Kidney epithelial cell (primary cell): Measurements from ENCODE around the gene NOP14. TPM values are rescaled to one million over a fixed set of nuclear protein-coding genes. Genes with fewer than 3 reads are reported as not detected.

Experiments
- DNase-seq: peaks from one replicate; pipeline ENCODE4 v3.0.0-alpha.2; 2010; ENCODE audit warnings: low read depth
- H3K27me3 ChIP-seq: 2 replicates; pipeline ENCODE4 v1.6.0; 2011; ENCODE audit warnings: low read length; ENCODE audit not compliant: control insufficient read depth, insufficient read depth
- H3K36me3 ChIP-seq: 2 replicates; pipeline ENCODE4 v1.5.1; 2011; ENCODE audit warnings: low read length; ENCODE audit not compliant: control insufficient read depth, insufficient read depth
- H3K4me3 ChIP-seq: 2 replicates; pipeline ENCODE4 v1.5.1; 2011; ENCODE audit warnings: low read depth, mild to moderate bottlenecking, control low read depth, low read length
- CTCF ChIP-seq: IDR thresholded peaks from 2 replicates; pipeline ENCODE4 v1.5.1; 2011; ENCODE audit warnings: mild to moderate bottlenecking, moderate library complexity, low read length, control low read depth, inconsistent platforms; ENCODE audit not compliant: insufficient read depth, poor library complexity, severe bottlenecking
- total RNA-seq: library from RNA; depleted of rRNA; stranded (reverse); fragments of >200 nt; gene quantifications from 2 replicates; pipeline ENCODE4 v1.2.3, GENCODE V29; 2015

NOP14 gene
- total RNA-seq, 1 donor from 2014 or later = 35.2 TPM

- H3K36me3 ChIP-seq = peaks cover 6% of the 10 kb centered on the region
- H3K4me3 ChIP-seq = no peak overlapping the region
- no peaks in the 10 kb centered on the region for H3K27me3 ChIP-seq
- TF ChIP-seq CTCF = no peak
- DNase-seq = no peak
Measured at GRCh38 chr4:2930135-2930757, 33.0 kb downstream of the NOP14 start.

- TF ChIP-seq CTCF = no peak
- DNase-seq = no peak
- peaks cover 6% of the 10 kb centered on the region for H3K36me3 ChIP-seq
- H3K27me3 ChIP-seq = no peaks in the 10 kb centered on the region
- H3K4me3 ChIP-seq = no peak overlapping the region
Measured at GRCh38 chr4:2929469-2929868, 33.7 kb downstream of the NOP14 start.

- DNase-seq = no peak
- Histone ChIP-seq H3K36me3 (peaks cover 6% of the 10 kb centered on the region), H3K4me3 (no peak overlapping the region), H3K27me3 (no peaks in the 10 kb centered on the region)
- no peak for TF ChIP-seq CTCF
Measured at GRCh38 chr4:2928242-2929176, 34.7 kb downstream of the NOP14 start.

GRCh38 chr4:2927696-2928075 lies 35.5 kb downstream of the NOP14 start:
- H3K4me3 ChIP-seq = no peak overlapping the region
- no peak for DNase-seq
- no peaks in the 10 kb centered on the region for H3K27me3 ChIP-seq
- no peak for TF ChIP-seq CTCF
- peaks cover 5% of the 10 kb centered on the region for H3K36me3 ChIP-seq

GRCh38 chr4:2927016-2927695 lies 36.0 kb downstream of the NOP14 start:
- peaks cover 5% of the 10 kb centered on the region for H3K36me3 ChIP-seq
- TF ChIP-seq CTCF = no peak
- DNase-seq = no peak
- H3K4me3 ChIP-seq = no peak overlapping the region
- no peaks in the 10 kb centered on the region for H3K27me3 ChIP-seq
